Activated T-cell treated with anti-CD3 and anti-CD28 coated beads for 48 hours (primary cell): ENCODE results near the gene DUT.

Source experiments
- DNase-seq: peaks from one replicate; pipeline ENCODE4 v3.0.0-alpha.2; 2020; ENCODE audit warnings: low read depth

The DUT gene

GRCh38 chr15:48371550-48371949 is 40.3 kb downstream of the DUT start:
- DNase-seq, result no peak

- DNase-seq, result no peak
Measured at GRCh38 chr15:48371961-48372360, 40.7 kb downstream of the DUT start.

- DNase-seq, result no peak
Measured at GRCh38 chr15:48373821-48374451, 42.7 kb downstream of the DUT start.

- no peak for DNase-seq
Measured at GRCh38 chr15:48374472-48374871, 43.2 kb downstream of the DUT start.

GRCh38 chr15:48375767-48376166 is 44.5 kb downstream of the DUT start:
- no peak for DNase-seq

GRCh38 chr15:48380198-48380597 is 49.0 kb downstream of the DUT start:
- no peak for DNase-seq

GRCh38 chr15:48381861-48382260 is 50.6 kb downstream of the DUT start:
- DNase-seq, result no peak

- DNase-seq, result no peak
Measured at GRCh38 chr15:48383031-48383430, 51.8 kb downstream of the DUT start.

- DNase-seq, result no peak
Measured at GRCh38 chr15:48384616-48385015, 53.4 kb downstream of the DUT start.

GRCh38 chr15:48385031-48385830 is 54.0 kb downstream of the DUT start:
- no peak for DNase-seq

- no peak for DNase-seq
Measured at GRCh38 chr15:48388016-48388851, 57.0 kb downstream of the DUT start.

- no peak for DNase-seq
Measured at GRCh38 chr15:48388910-48389309, 57.7 kb downstream of the DUT start.

- no peak for DNase-seq
Measured at GRCh38 chr15:48389691-48390143, 58.5 kb downstream of the DUT start.

GRCh38 chr15:48391950-48392349 is 60.7 kb downstream of the DUT start:
- no peak for DNase-seq

GRCh38 chr15:48392356-48392755 is 61.1 kb downstream of the DUT start:
- no peak for DNase-seq
